Transverse colon (tissue), 4 donors: ENCODE data around the gene RARA.

ENCODE experiments used
- CTCF ChIP-seq, 5 experiments: fragments of 200-600 bp in 3 of 5; fragments of 450-650 bp in 2 of 5; sonication (generic) in 3 of 5; IDR thresholded peaks; 1 replicate in 2 of 5; 2 replicates in 3 of 5; pipeline ENCODE4 v1.5.1; 2016 to 2017; ENCODE audit warnings: antibody characterized with exemption in 5 of 5, inconsistent platforms in 3 of 5, mild to moderate bottlenecking in 2 of 5, moderate library complexity in 1 of 5
- POLR2A ChIP-seq: fragments of 450-650 bp; IDR thresholded peaks from one replicate; pipeline ENCODE4 v1.6.1; 2016; ENCODE audit warnings: antibody characterized with exemption, mild to moderate bottlenecking, moderate library complexity
- POLR2AphosphoS5 ChIP-seq, 3 donors: sonication (generic); formaldehyde crosslinking; IDR thresholded peaks; one replicate each; pipeline ENCODE4 v1.6.1; 2016; ENCODE audit warnings: antibody characterized with exemption in 3 of 3

GRCh38 chr17:40345994-40346764, 37.2 kb downstream of the RARA start:
- no peak for TF ChIP-seq POLR2A
- no peak for TF ChIP-seq POLR2AphosphoS5 (IDR thresholded peaks at IDR 0.05)
- TF ChIP-seq CTCF (IDR thresholded peaks at IDR 0.05) = no peak
